Measurements from ENCODE around the gene SKI. TPM values are rescaled to one million over a fixed set of nuclear protein-coding genes. Genes with fewer than 3 reads are reported as not detected.
A peak's percentile ranks its signal among the peaks of the same experiment; 100 is the strongest.

Gene SKI
- total RNA-seq, 1 experiment from 2014 or later, result 89.5 TPM

DNA sequence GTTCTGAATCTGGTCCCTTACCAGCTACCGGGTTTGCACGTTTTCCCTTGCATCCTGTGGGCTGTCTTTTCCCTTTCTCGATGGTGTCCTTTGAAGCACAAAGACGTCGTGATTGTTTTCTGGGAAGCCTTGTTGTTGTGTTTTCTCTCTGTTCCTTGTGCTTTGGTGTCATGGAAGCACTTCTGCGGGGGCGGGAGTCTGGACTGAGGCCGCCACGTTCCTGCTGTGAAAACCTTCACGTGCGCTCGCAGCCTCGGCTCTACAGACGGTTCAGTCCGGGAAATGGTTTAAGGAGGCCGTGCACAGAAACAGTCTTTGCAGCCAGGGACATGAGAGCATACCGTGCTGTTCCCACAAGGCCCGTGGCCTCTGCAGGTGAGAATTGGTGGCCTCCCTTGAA lies 68.5 kb downstream of the SKI start:
- Histone ChIP-seq H3K9me3 (ENCODE audit: control insufficient read depth, low read depth, low read length) (no peaks in the 10 kb centered on the region), H3K79me2 (ENCODE audit: insufficient read depth, low read length) (peaks cover 39% of the 10 kb centered on the region; the same call in 1 of the 2 replicates), H2BK15ac (ENCODE audit: low read depth, low read length) (no peak overlapping the region), H3K23ac (ENCODE audit: insufficient read length, low read depth, low read length) (no peak overlapping the region), H2BK12ac (ENCODE audit: insufficient read length, low read depth, low read length) (no peak overlapping the region), H2BK20ac (ENCODE audit: low read depth, low read length, poor library complexity, severe bottlenecking) (no peak overlapping the region), H3K4ac (ENCODE audit: low read depth, low read length) (no peak overlapping the region), H3K9ac (ENCODE audit: extremely low read depth, insufficient read length, low read length) (no peak overlapping the region), H2AFZ (ENCODE audit: low read length) (no peak overlapping the region), H2BK120ac (ENCODE audit: low read depth, low read length, poor library complexity, severe bottlenecking) (no peak overlapping the region), H3K14ac (ENCODE audit: insufficient read depth, low read length) (no peak overlapping the region), H4K8ac (replicated peaks; ENCODE audit: insufficient read length, low read depth, low read length) (no peak overlapping the region), H3K79me1 (ENCODE audit: insufficient read depth, low read depth, low read length, poor library complexity, severe bottlenecking) (peaks cover 12% of the 10 kb centered on the region), H3K4me1 (ENCODE audit: insufficient read depth, low read length) (no peaks in the 10 kb centered on the region), H3K23me2 (ENCODE audit: insufficient read length, low read depth, low read length, poor library complexity, severe bottlenecking) (no peaks in the 10 kb centered on the region), H4K91ac (ENCODE audit: insufficient read length, low read depth, low read length) (no peak overlapping the region), H3K27me3 (ENCODE audit: insufficient read depth, low read length) (no peaks in the 10 kb centered on the region), H4K20me1 (ENCODE audit: control insufficient read depth, insufficient read depth, insufficient read length) (peaks cover 4% of the 10 kb centered on the region), H3K56ac (ENCODE audit: insufficient read length, low read depth, low read length) (no peak overlapping the region), H3K27ac (ENCODE audit: insufficient read length, low read depth, low read length) (no peak overlapping the region), H3T11ph (ENCODE audit: low read length) (no peak overlapping the region), H2AK5ac (ENCODE audit: insufficient read length, low read length) (no peak overlapping the region), H3K4me2 (ENCODE audit: insufficient read depth, insufficient read length, low read length) (no peak overlapping the region), H2BK5ac (ENCODE audit: insufficient read length, low read length) (no peak overlapping the region), H3K18ac (ENCODE audit: insufficient read length, low read depth, low read length) (no peak overlapping the region), H4K5ac (ENCODE audit: insufficient read length, low read depth, low read length) (no peak overlapping the region)
- Mint-ChIP-seq H3K36me3 (ENCODE audit: insufficient read depth in 1 of 3, low read depth in 3 of 3) (peaks cover 0 to 5% (median 0%) of the 10 kb centered on the region in 3 experiments; a peak in 3 of 7 replicates), H3K4me1 (peaks cover 16 to 18% of the 10 kb centered on the region in 2 experiments), H3K27me3 (ENCODE audit: low read depth) (no peaks in the 10 kb centered on the region; the same call in 1 of the 2 replicates), H3K9me3 (no peaks in the 10 kb centered on the region; a peak in 1 of 5 replicates), H3K4me3 (no peak overlapping the region), H3K27ac (peak overlapping the region; percentile 39 to 74 (median 52); a peak in 5 of 7 replicates)
- no CpG with 5 or more reads among the region's 18 CpGs for whole genome bisulfite sequencing (ENCODE audit: extremely low coverage, insufficient read length, low lambda C conversion rate)
- TF ChIP-seq, protein P1, sequence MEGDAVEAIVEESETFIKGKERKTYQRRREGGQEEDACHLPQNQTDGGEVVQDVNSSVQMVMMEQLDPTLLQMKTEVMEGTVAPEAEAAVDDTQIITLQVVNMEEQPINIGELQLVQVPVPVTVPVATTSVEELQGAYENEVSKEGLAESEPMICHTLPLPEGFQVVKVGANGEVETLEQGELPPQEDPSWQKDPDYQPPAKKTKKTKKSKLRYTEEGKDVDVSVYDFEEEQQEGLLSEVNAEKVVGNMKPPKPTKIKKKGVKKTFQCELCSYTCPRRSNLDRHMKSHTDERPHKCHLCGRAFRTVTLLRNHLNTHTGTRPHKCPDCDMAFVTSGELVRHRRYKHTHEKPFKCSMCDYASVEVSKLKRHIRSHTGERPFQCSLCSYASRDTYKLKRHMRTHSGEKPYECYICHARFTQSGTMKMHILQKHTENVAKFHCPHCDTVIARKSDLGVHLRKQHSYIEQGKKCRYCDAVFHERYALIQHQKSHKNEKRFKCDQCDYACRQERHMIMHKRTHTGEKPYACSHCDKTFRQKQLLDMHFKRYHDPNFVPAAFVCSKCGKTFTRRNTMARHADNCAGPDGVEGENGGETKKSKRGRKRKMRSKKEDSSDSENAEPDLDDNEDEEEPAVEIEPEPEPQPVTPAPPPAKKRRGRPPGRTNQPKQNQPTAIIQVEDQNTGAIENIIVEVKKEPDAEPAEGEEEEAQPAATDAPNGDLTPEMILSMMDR (conservative IDR thresholded peaks at IDR 0.05), result no peak
- no peak for DNase-seq
